WTC11 (cell line): ENCODE results near the gene DDX20. TPM values are rescaled to one million over a fixed set of nuclear protein-coding genes. Genes with fewer than 3 reads are reported as not detected.

ENCODE experiments used
- ATAC-seq: fragments of 200-7000 bp; cut with Tn5 transposase; 2 replicates; pipeline ENCODE4 v1.10.0; 2021; ENCODE audit warnings: mild to moderate bottlenecking, moderate library complexity
- CTCF ChIA-PET: fragments of 300-600 bp; sonication (Branson Sonifier 250); formaldehyde crosslinking; loops from one replicate; lab custom pipeline; 2021; ENCODE audit warnings: antibody characterized with exemption; lab: Charles Lee
- POLR2A ChIA-PET: fragments of 350-600 bp; sonication (Branson Sonifier 250); formaldehyde crosslinking; loops from one replicate; lab custom pipeline; 2021; ENCODE audit warnings: antibody characterized with exemption; lab: Charles Lee
- DNase-seq: peaks from one replicate; pipeline ENCODE4 v3.0.0; 2021; ENCODE audit warnings: low spot score
- H3K27ac Mint-ChIP-seq: 2 replicates; pipeline ENCODE4 v1.8.0; 2021; ENCODE audit warnings: mixed read lengths
- H3K27me3 Mint-ChIP-seq: 2 replicates; pipeline ENCODE4 v1.8.0; 2021; ENCODE audit warnings: low read depth, mild to moderate bottlenecking, moderate library complexity, mixed read lengths
- H3K36me3 Mint-ChIP-seq: 2 replicates; pipeline ENCODE4 v1.8.0; 2021; ENCODE audit warnings: mixed read lengths
- H3K4me1 Mint-ChIP-seq: 2 replicates; pipeline ENCODE4 v1.8.0; 2022; ENCODE audit warnings: mixed read lengths
- H3K4me3 Mint-ChIP-seq: 2 replicates; pipeline ENCODE4 v1.8.0; 2021; ENCODE audit warnings: mild to moderate bottlenecking, moderate library complexity, mixed read lengths
- H3K9me3 Mint-ChIP-seq: 2 replicates; pipeline ENCODE4 v1.8.0; 2021; ENCODE audit warnings: mixed read lengths
- ATF1 ChIP-seq: sonication (generic); formaldehyde crosslinking; IDR thresholded peaks from 2 replicates; pipeline ENCODE4 v1.8.1; 2023; ENCODE audit warnings: mild to moderate bottlenecking, moderate library complexity, missing genetic modification reagents
- ATF3 ChIP-seq: sonication (generic); formaldehyde crosslinking; conservative IDR thresholded peaks from 2 replicates; pipeline ENCODE4 v1.8.1; 2022; ENCODE audit warnings: mild to moderate bottlenecking, missing genetic modification reagents
- CBFB ChIP-seq: sonication (generic); formaldehyde crosslinking; IDR thresholded peaks from 2 replicates; pipeline ENCODE4 v1.8.1; 2022; ENCODE audit warnings: mild to moderate bottlenecking, low read depth, missing genetic modification reagents
- CREB1 ChIP-seq: sonication (generic); formaldehyde crosslinking; IDR thresholded peaks from 2 replicates; pipeline ENCODE4 v1.8.0; 2023; ENCODE audit warnings: mild to moderate bottlenecking, missing genetic modification reagents
- ESRRA ChIP-seq: sonication (generic); formaldehyde crosslinking; IDR thresholded peaks from 2 replicates; pipeline ENCODE4 v1.8.1; 2022; ENCODE audit warnings: mild to moderate bottlenecking, missing genetic modification reagents, borderline replicate concordance
- FOXJ3 ChIP-seq: sonication (generic); formaldehyde crosslinking; IDR thresholded peaks from 2 replicates; pipeline ENCODE4 v1.9.0; 2021; ENCODE audit warnings: missing genetic modification reagents, mild to moderate bottlenecking, borderline replicate concordance
- FOXK1 ChIP-seq: sonication (generic); formaldehyde crosslinking; IDR thresholded peaks from 2 replicates; pipeline ENCODE4 v1.8.0; 2022; ENCODE audit warnings: mild to moderate bottlenecking, moderate library complexity, missing genetic modification reagents
- FOXP1 ChIP-seq: sonication (generic); formaldehyde crosslinking; IDR thresholded peaks from 2 replicates; pipeline ENCODE4 v1.8.0; 2022; ENCODE audit warnings: missing genetic modification reagents, mild to moderate bottlenecking, moderate library complexity, borderline replicate concordance
- NFE2L1 ChIP-seq: sonication (generic); formaldehyde crosslinking; IDR thresholded peaks from 2 replicates; pipeline ENCODE4 v1.8.1; 2023; ENCODE audit warnings: missing genetic modification reagents
- NR3C1 ChIP-seq: sonication (generic); formaldehyde crosslinking; conservative IDR thresholded peaks from 2 replicates; pipeline ENCODE4 v1.8.1; 2023; ENCODE audit warnings: low read depth, mild to moderate bottlenecking, missing genetic modification reagents
- PRRX2 ChIP-seq: fragments of 250-450 bp; sonication (Bioruptor Pico); IDR thresholded peaks from 2 replicates; pipeline ENCODE4 v1.8.0; 2021; ENCODE audit warnings: mild to moderate bottlenecking
- SMAD3 ChIP-seq: sonication (generic); formaldehyde crosslinking; IDR thresholded peaks from 2 replicates; pipeline ENCODE4 v1.8.0; 2022; ENCODE audit warnings: missing genetic modification reagents, mild to moderate bottlenecking, borderline replicate concordance
- TEAD4 ChIP-seq: sonication (generic); formaldehyde crosslinking; IDR thresholded peaks from 2 replicates; pipeline ENCODE4 v1.8.0; 2022; ENCODE audit warnings: mild to moderate bottlenecking, missing genetic modification reagents
- TP53 ChIP-seq: sonication (generic); formaldehyde crosslinking; IDR thresholded peaks from 2 replicates; pipeline ENCODE4 v1.8.1; 2023; ENCODE audit warnings: mild to moderate bottlenecking, missing genetic modification reagents
- ZNF263 ChIP-seq: sonication (generic); formaldehyde crosslinking; IDR thresholded peaks from 2 replicates; pipeline ENCODE4 v1.8.1; 2022; ENCODE audit warnings: low read depth, mild to moderate bottlenecking, moderate library complexity, missing genetic modification reagents
- total RNA-seq: library from RNA; stranded (reverse); gene quantifications from 3 replicates; pipeline ENCODE4 v1.2.3, GENCODE V29; 2021
- TF ChIP-seq, protein P1 (sequence below): sonication (generic); formaldehyde crosslinking; IDR thresholded peaks from 2 replicates; pipeline ENCODE4 v1.8.0; 2023; ENCODE audit warnings: mild to moderate bottlenecking, missing genetic modification reagents
- TF ChIP-seq, protein P2 (sequence below): sonication (generic); formaldehyde crosslinking; IDR thresholded peaks from 2 replicates; pipeline ENCODE4 v1.8.0; 2022; ENCODE audit warnings: mild to moderate bottlenecking, missing genetic modification reagents
- TF ChIP-seq, protein P3 (sequence below): sonication (generic); formaldehyde crosslinking; IDR thresholded peaks from 2 replicates; pipeline ENCODE4 v1.8.0; 2022; ENCODE audit warnings: missing genetic modification reagents
- TF ChIP-seq, protein P4 (sequence below): sonication (generic); formaldehyde crosslinking; IDR thresholded peaks from 2 replicates; pipeline ENCODE4 v1.8.1; 2022; ENCODE audit warnings: mild to moderate bottlenecking, moderate library complexity, missing genetic modification reagents
- TF ChIP-seq, protein P5 (sequence below): sonication (generic); formaldehyde crosslinking; IDR thresholded peaks from 2 replicates; pipeline ENCODE4 v1.8.0; 2022; ENCODE audit warnings: mild to moderate bottlenecking, missing genetic modification reagents
- TF ChIP-seq, protein P6 (sequence below): sonication (generic); formaldehyde crosslinking; conservative IDR thresholded peaks from 2 replicates; pipeline ENCODE4 v1.8.1; 2023; ENCODE audit warnings: mild to moderate bottlenecking, low read depth, missing genetic modification reagents, moderate library complexity

Gene DDX20
- total RNA-seq, 1 experiment from 2014 or later: 19.3 TPM

DNA sequence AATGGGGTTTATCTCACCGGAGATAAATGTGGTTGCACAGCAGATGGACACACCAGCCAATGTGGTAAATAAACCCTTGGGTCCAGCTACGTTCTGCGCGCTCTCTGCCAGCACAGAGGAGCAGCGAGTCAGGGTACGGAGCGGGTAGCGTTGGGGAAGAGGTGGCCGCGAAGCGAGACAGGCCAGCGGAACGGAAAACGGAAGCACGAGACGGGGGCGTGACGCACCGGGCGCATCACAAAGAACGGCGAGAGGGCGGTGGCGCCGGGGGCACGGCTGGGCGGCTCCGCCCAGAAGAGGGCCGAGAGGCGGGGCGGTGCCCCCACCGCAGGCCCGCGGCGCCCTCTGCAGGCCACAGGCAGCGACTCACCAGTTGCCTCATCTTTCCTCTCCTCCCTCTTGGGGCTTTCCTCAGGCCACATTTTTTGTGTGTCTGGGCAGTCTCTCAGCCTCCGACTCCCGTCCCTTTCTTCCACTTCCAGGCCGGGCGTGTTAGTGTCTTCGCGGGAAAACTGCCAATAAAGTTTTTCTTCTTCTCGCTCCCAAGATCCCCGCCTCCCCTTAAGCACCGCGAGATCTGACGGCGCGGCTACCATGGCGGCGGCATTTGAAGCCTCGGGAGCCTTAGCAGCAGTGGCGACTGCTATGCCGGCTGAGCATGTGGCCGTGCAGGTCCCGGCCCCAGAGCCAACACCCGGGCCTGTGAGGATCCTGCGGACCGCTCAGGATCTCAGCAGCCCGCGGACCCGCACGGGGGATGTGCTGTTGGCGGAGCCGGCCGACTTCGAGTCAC lies at the start of gene DDX20 (continued):
- TF ChIP-seq, protein P1, sequence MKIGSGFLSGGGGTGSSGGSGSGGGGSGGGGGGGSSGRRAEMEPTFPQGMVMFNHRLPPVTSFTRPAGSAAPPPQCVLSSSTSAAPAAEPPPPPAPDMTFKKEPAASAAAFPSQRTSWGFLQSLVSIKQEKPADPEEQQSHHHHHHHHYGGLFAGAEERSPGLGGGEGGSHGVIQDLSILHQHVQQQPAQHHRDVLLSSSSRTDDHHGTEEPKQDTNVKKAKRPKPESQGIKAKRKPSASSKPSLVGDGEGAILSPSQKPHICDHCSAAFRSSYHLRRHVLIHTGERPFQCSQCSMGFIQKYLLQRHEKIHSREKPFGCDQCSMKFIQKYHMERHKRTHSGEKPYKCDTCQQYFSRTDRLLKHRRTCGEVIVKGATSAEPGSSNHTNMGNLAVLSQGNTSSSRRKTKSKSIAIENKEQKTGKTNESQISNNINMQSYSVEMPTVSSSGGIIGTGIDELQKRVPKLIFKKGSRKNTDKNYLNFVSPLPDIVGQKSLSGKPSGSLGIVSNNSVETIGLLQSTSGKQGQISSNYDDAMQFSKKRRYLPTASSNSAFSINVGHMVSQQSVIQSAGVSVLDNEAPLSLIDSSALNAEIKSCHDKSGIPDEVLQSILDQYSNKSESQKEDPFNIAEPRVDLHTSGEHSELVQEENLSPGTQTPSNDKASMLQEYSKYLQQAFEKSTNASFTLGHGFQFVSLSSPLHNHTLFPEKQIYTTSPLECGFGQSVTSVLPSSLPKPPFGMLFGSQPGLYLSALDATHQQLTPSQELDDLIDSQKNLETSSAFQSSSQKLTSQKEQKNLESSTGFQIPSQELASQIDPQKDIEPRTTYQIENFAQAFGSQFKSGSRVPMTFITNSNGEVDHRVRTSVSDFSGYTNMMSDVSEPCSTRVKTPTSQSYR (CRISPR knock-in tag): 0 out of 2 replicates have a peak, but pooled peaks have one; percentile 25
- TF ChIP-seq FOXK1 (CRISPR knock-in tag) (no peak; the same call in 1 of the 2 replicates), TP53 (CRISPR knock-in tag) (no peak), ESRRA (peak; percentile 59; the same call in 1 of the 2 replicates), FOXJ3 (CRISPR knock-in tag) (no peak), CREB1 (CRISPR knock-in tag) (0 out of 2 replicates have a peak, but pooled peaks have one; percentile 22), FOXP1 (CRISPR knock-in tag) (0 out of 2 replicates have a peak, but pooled peaks have one; percentile 29), NFE2L1 (CRISPR knock-in tag) (peak; percentile 65; the same call in 1 of the 2 replicates)
- TF ChIP-seq, protein P2, sequence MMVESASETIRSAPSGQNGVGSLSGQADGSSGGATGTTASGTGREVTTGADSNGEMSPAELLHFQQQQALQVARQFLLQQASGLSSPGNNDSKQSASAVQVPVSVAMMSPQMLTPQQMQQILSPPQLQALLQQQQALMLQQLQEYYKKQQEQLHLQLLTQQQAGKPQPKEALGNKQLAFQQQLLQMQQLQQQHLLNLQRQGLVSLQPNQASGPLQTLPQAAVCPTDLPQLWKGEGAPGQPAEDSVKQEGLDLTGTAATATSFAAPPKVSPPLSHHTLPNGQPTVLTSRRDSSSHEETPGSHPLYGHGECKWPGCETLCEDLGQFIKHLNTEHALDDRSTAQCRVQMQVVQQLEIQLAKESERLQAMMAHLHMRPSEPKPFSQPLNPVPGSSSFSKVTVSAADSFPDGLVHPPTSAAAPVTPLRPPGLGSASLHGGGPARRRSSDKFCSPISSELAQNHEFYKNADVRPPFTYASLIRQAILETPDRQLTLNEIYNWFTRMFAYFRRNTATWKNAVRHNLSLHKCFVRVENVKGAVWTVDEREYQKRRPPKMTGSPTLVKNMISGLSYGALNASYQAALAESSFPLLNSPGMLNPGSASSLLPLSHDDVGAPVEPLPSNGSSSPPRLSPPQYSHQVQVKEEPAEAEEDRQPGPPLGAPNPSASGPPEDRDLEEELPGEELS: peak; percentile 51; the same call in 1 of the 2 replicates
- TF ChIP-seq, protein P3, sequence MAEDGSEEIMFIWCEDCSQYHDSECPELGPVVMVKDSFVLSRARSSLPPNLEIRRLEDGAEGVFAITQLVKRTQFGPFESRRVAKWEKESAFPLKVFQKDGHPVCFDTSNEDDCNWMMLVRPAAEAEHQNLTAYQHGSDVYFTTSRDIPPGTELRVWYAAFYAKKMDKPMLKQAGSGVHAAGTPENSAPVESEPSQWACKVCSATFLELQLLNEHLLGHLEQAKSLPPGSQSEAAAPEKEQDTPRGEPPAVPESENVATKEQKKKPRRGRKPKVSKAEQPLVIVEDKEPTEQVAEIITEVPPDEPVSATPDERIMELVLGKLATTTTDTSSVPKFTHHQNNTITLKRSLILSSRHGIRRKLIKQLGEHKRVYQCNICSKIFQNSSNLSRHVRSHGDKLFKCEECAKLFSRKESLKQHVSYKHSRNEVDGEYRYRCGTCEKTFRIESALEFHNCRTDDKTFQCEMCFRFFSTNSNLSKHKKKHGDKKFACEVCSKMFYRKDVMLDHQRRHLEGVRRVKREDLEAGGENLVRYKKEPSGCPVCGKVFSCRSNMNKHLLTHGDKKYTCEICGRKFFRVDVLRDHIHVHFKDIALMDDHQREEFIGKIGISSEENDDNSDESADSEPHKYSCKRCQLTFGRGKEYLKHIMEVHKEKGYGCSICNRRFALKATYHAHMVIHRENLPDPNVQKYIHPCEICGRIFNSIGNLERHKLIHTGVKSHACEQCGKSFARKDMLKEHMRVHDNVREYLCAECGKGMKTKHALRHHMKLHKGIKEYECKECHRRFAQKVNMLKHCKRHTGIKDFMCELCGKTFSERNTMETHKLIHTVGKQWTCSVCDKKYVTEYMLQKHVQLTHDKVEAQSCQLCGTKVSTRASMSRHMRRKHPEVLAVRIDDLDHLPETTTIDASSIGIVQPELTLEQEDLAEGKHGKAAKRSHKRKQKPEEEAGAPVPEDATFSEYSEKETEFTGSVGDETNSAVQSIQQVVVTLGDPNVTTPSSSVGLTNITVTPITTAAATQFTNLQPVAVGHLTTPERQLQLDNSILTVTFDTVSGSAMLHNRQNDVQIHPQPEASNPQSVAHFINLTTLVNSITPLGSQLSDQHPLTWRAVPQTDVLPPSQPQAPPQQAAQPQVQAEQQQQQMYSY (CRISPR knock-in tag): peak; percentile 85
- TF ChIP-seq, protein P4, sequence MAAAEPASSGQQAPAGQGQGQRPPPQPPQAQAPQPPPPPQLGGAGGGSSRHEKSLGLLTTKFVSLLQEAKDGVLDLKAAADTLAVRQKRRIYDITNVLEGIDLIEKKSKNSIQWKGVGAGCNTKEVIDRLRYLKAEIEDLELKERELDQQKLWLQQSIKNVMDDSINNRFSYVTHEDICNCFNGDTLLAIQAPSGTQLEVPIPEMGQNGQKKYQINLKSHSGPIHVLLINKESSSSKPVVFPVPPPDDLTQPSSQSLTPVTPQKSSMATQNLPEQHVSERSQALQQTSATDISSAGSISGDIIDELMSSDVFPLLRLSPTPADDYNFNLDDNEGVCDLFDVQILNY: peak; percentile 83; the same call in 1 of the 2 replicates

DNA sequence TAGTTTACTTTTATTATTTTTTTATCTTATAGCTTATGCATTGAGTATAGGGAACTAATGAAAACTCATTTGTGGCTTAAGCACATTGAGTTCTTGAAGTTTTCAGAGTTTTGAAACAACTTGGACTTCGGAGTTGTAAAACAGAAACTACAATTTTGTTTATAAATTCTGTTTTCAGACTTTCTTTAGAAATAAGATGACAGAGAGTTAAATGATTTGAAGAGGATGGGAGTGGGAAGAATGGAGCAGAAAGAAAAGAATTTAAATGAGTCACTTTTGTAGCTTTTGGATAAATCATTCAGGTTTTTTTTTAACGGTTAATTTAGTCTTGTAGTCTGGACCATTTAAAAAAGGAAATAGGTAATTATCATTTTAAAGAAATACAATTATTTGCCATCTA lies 48.8 kb upstream of the DDX20 start:
- Mint-ChIP-seq H3K36me3 (peaks cover 14% of the 10 kb centered on the region), H3K27ac (no peak overlapping the region), H3K27me3 (no peaks in the 10 kb centered on the region), H3K4me1 (no peaks in the 10 kb centered on the region), H3K4me3 (no peak overlapping the region), H3K9me3 (no peaks in the 10 kb centered on the region)
- ATAC-seq: no peak
- ChIA-PET CTCF (no interaction called here), POLR2A (no interaction called here)
- no peak for DNase-seq
- TF ChIP-seq PRRX2 (CRISPR knock-in tag) (no peak), CREB1 (CRISPR knock-in tag) (no peak), TEAD4 (no peak), NR3C1 (CRISPR knock-in tag) (no peak), CBFB (CRISPR knock-in tag) (no peak), ZNF263 (CRISPR knock-in tag) (no peak), ATF3 (CRISPR knock-in tag) (no peak), SMAD3 (CRISPR knock-in tag) (no peak), TP53 (CRISPR knock-in tag) (no peak), ATF1 (CRISPR knock-in tag) (no peak)
- TF ChIP-seq, protein P5, sequence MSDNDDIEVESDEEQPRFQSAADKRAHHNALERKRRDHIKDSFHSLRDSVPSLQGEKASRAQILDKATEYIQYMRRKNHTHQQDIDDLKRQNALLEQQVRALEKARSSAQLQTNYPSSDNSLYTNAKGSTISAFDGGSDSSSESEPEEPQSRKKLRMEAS (CRISPR knock-in tag): no peak
- TF ChIP-seq, protein P6, sequence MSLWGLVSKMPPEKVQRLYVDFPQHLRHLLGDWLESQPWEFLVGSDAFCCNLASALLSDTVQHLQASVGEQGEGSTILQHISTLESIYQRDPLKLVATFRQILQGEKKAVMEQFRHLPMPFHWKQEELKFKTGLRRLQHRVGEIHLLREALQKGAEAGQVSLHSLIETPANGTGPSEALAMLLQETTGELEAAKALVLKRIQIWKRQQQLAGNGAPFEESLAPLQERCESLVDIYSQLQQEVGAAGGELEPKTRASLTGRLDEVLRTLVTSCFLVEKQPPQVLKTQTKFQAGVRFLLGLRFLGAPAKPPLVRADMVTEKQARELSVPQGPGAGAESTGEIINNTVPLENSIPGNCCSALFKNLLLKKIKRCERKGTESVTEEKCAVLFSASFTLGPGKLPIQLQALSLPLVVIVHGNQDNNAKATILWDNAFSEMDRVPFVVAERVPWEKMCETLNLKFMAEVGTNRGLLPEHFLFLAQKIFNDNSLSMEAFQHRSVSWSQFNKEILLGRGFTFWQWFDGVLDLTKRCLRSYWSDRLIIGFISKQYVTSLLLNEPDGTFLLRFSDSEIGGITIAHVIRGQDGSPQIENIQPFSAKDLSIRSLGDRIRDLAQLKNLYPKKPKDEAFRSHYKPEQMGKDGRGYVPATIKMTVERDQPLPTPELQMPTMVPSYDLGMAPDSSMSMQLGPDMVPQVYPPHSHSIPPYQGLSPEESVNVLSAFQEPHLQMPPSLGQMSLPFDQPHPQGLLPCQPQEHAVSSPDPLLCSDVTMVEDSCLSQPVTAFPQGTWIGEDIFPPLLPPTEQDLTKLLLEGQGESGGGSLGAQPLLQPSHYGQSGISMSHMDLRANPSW (CRISPR knock-in tag): no peak
